Suprapubic skin (tissue), 3 donors: ENCODE data around the gene SMYD3.
A peak's percentile ranks its signal among the peaks of the same experiment; 100 is the strongest.

Experiments used
- CTCF ChIP-seq, 2 donors: fragments of 200-600 bp in 1 of 2; fragments of 450-650 bp in 1 of 2; sonication (generic) in 1 of 2; IDR thresholded peaks; one replicate each; pipeline ENCODE4 v1.5.1; 2016 to 2019; ENCODE audit warnings: antibody characterized with exemption in 2 of 2, mild to moderate bottlenecking in 1 of 2, moderate library complexity in 1 of 2
- POLR2AphosphoS5 ChIP-seq, 3 donors: sonication (generic); formaldehyde crosslinking; IDR thresholded peaks; one replicate each; pipeline ENCODE4 v1.6.1; 2017; ENCODE audit warnings: antibody characterized with exemption in 3 of 3

GRCh38 chr1:246450611-246451251 is 56.3 kb downstream of the SMYD3 start:
- TF ChIP-seq POLR2AphosphoS5 (IDR thresholded peaks at IDR 0.05), result no peak
- TF ChIP-seq CTCF (IDR thresholded peaks at IDR 0.05), result peak; percentile 44 to 51
